T-helper 17 cell (primary cell): ENCODE results near the gene JAM3. TPM values are rescaled to one million over a fixed set of nuclear protein-coding genes. Genes with fewer than 3 reads are reported as not detected.
A peak's percentile ranks its signal among the peaks of the same experiment; 100 is the strongest.

ENCODE experiments used
- ATAC-seq: fragments of 150-1000 bp; cut with Tn5 transposase; 2 replicates; pipeline ENCODE4 v1.10.0; 2021; ENCODE audit warnings: mild to moderate bottlenecking, moderate library complexity
- DNase-seq, 3 donors: peaks; one replicate each; pipeline versions ENCODE4 v3.0.0 to v3.0.0-alpha.2; 2020 to 2021
- H3K9me3 ChIP-seq: one replicate; pipeline ENCODE4 v1.7.0; 2013; ENCODE audit warnings: low read length, mild to moderate bottlenecking; ENCODE audit not compliant: control insufficient read depth, poor library complexity, severe bottlenecking
- H3K27ac Mint-ChIP-seq: one replicate; pipeline ENCODE4 v1.8.0; 2022; ENCODE audit warnings: mild to moderate bottlenecking, moderate library complexity, mixed read lengths
- H3K27me3 Mint-ChIP-seq: one replicate; pipeline ENCODE4 v1.8.0; 2022; ENCODE audit warnings: mixed read lengths
- H3K36me3 Mint-ChIP-seq: one replicate; pipeline ENCODE4 v1.8.0; 2022; ENCODE audit warnings: low read depth, mixed read lengths
- H3K4me1 Mint-ChIP-seq: one replicate; pipeline ENCODE4 v1.8.0; 2022; ENCODE audit warnings: mild to moderate bottlenecking, mixed read lengths
- H3K4me3 Mint-ChIP-seq: one replicate; pipeline ENCODE4 v1.8.0; 2022; ENCODE audit warnings: mild to moderate bottlenecking, moderate library complexity, mixed read lengths
- total RNA-seq, 4 donors: library from RNA in 2 of 4; stranded (reverse) in 2 of 4; gene quantifications; one replicate each; pipeline ENCODE4 v1.2.3 and lab custom pipeline; 2022 to 2026

JAM3 gene
- total RNA-seq, 2 donors from 2014 or later, result 12.5 to 37.4 TPM

- DNase-seq (no peak), ATAC-seq (no peak)
- H3K4me1 Mint-ChIP-seq, result peaks cover 8% of the 10 kb centered on the region
- peaks cover 30% of the 10 kb centered on the region for H3K27me3 Mint-ChIP-seq
- no peaks in the 10 kb centered on the region for H3K36me3 Mint-ChIP-seq
- no peak overlapping the region for H3K27ac Mint-ChIP-seq
- H3K9me3 ChIP-seq, result no peaks in the 10 kb centered on the region
- no peak overlapping the region for H3K4me3 Mint-ChIP-seq
These were observed 25.0 kb upstream of the JAM3 start for GRCh38 chr11:134043821-134044420.

GRCh38 chr11:134044514-134045284, 24.2 kb upstream of the JAM3 start:
- H3K9me3 ChIP-seq, result no peaks in the 10 kb centered on the region
- Mint-ChIP-seq H3K27me3 (peaks cover 34% of the 10 kb centered on the region), H3K27ac (peak overlapping the region; percentile 71), H3K4me3 (no peak overlapping the region), H3K36me3 (no peaks in the 10 kb centered on the region), H3K4me1 (peaks cover 8% of the 10 kb centered on the region)
- no peak for DNase-seq
- ATAC-seq, result no peak

- Mint-ChIP-seq H3K4me3 (no peak overlapping the region), H3K4me1 (peaks cover 5% of the 10 kb centered on the region), H3K27me3 (peaks cover 34% of the 10 kb centered on the region), H3K27ac (no peak overlapping the region), H3K36me3 (no peaks in the 10 kb centered on the region)
- no peak for DNase-seq
- peak; percentile 53 for ATAC-seq
- H3K9me3 ChIP-seq, result no peaks in the 10 kb centered on the region
These were observed 22.9 kb upstream of the JAM3 start for GRCh38 chr11:134045799-134046635.

GRCh38 chr11:134046681-134047449, 22.0 kb upstream of the JAM3 start:
- peaks cover 5% of the 10 kb centered on the region for H3K4me1 Mint-ChIP-seq
- H3K27ac Mint-ChIP-seq, result no peak overlapping the region
- DNase-seq (no peak), ATAC-seq (no peak)
- no peak overlapping the region for H3K4me3 Mint-ChIP-seq
- no peaks in the 10 kb centered on the region for H3K9me3 ChIP-seq
- peaks cover 34% of the 10 kb centered on the region for H3K27me3 Mint-ChIP-seq
- H3K36me3 Mint-ChIP-seq, result no peaks in the 10 kb centered on the region

GRCh38 chr11:134047586-134047999, 21.3 kb upstream of the JAM3 start:
- Mint-ChIP-seq H3K27ac (peak overlapping the region; percentile 19), H3K4me1 (peaks cover 5% of the 10 kb centered on the region), H3K4me3 (no peak overlapping the region), H3K36me3 (no peaks in the 10 kb centered on the region), H3K27me3 (peaks cover 34% of the 10 kb centered on the region)
- no peaks in the 10 kb centered on the region for H3K9me3 ChIP-seq
- DNase-seq, result no peak
- ATAC-seq, result no peak

GRCh38 chr11:134048028-134048427, 20.8 kb upstream of the JAM3 start:
- ATAC-seq (no peak), DNase-seq (no peak)
- no peaks in the 10 kb centered on the region for H3K36me3 Mint-ChIP-seq
- H3K4me3 Mint-ChIP-seq, result no peak overlapping the region
- H3K9me3 ChIP-seq, result no peaks in the 10 kb centered on the region
- H3K4me1 Mint-ChIP-seq, result peaks cover 5% of the 10 kb centered on the region
- peaks cover 34% of the 10 kb centered on the region for H3K27me3 Mint-ChIP-seq
- H3K27ac Mint-ChIP-seq, result no peak overlapping the region

GRCh38 chr11:134049303-134049702, 19.6 kb upstream of the JAM3 start:
- H3K27me3 Mint-ChIP-seq, result peaks cover 33% of the 10 kb centered on the region
- no peak overlapping the region for H3K4me3 Mint-ChIP-seq
- no peak overlapping the region for H3K27ac Mint-ChIP-seq
- DNase-seq (no peak), ATAC-seq (no peak)
- H3K36me3 Mint-ChIP-seq, result no peaks in the 10 kb centered on the region
- peaks cover 5% of the 10 kb centered on the region for H3K4me1 Mint-ChIP-seq
- H3K9me3 ChIP-seq, result no peaks in the 10 kb centered on the region

GRCh38 chr11:134050541-134051383, 18.1 kb upstream of the JAM3 start:
- no peaks in the 10 kb centered on the region for H3K4me1 Mint-ChIP-seq
- H3K27ac Mint-ChIP-seq, result peak overlapping the region; percentile 60
- DNase-seq (peak; percentile 66 to 75 (median 73)), ATAC-seq (peak; percentile 98)
- H3K36me3 Mint-ChIP-seq, result peaks cover 3% of the 10 kb centered on the region
- no peak overlapping the region for H3K4me3 Mint-ChIP-seq
- H3K9me3 ChIP-seq, result no peaks in the 10 kb centered on the region
- peaks cover 39% of the 10 kb centered on the region for H3K27me3 Mint-ChIP-seq

GRCh38 chr11:134052395-134052987, 16.4 kb upstream of the JAM3 start:
- Mint-ChIP-seq H3K36me3 (peaks cover 3% of the 10 kb centered on the region), H3K4me1 (no peaks in the 10 kb centered on the region)
- no peak for ATAC-seq

GRCh38 chr11:134052988-134053945, 15.6 kb upstream of the JAM3 start:
- Mint-ChIP-seq H3K27ac (no peak overlapping the region), H3K4me3 (no peak overlapping the region), H3K36me3 (peaks cover 5% of the 10 kb centered on the region), H3K4me1 (peaks cover 6% of the 10 kb centered on the region), H3K27me3 (peaks cover 37% of the 10 kb centered on the region)
- no peak for DNase-seq
- ATAC-seq, result no peak
- no peaks in the 10 kb centered on the region for H3K9me3 ChIP-seq

More at GRCh38 chr11:134052395-134052987, 16.4 kb upstream of the JAM3 start:
- no peak for DNase-seq
- no peaks in the 10 kb centered on the region for H3K9me3 ChIP-seq
- H3K4me3 Mint-ChIP-seq, result no peak overlapping the region
- H3K27ac Mint-ChIP-seq, result no peak overlapping the region
- peaks cover 37% of the 10 kb centered on the region for H3K27me3 Mint-ChIP-seq

GRCh38 chr11:134055029-134055428, 13.8 kb upstream of the JAM3 start:
- ATAC-seq (no peak), DNase-seq (no peak)
- Mint-ChIP-seq H3K27me3 (peaks cover 47% of the 10 kb centered on the region), H3K36me3 (peaks cover 5% of the 10 kb centered on the region), H3K27ac (no peak overlapping the region), H3K4me1 (peaks cover 8% of the 10 kb centered on the region), H3K4me3 (no peak overlapping the region)
- H3K9me3 ChIP-seq, result no peaks in the 10 kb centered on the region
